Effector CD4-positive, alpha-beta T cell (primary cell): ENCODE data around the gene TMEM132C.

ENCODE experiments used
- DNase-seq: peaks from one replicate; pipeline ENCODE4 v3.0.0-alpha.2; 2020

The TMEM132C gene

DNA sequence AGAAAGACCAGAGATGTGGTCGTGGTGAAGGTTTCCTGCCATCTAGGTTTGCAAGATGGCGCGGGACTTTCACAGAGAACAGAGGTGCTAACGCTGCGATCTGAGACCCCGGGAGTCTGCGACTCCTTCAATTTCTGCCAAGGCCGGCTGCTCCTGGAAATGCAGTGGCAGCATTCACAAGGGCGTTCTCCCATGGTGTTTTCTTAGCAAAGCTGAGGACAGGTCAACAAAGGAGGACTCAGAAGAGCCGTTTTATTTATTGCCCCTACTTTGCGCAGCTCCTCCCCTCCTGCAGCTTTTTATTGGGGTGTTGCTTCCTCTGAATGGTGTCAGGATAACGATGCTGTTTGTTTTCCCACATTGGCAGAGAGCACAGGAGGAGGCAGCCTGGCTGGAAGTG is 86.3 kb downstream of the TMEM132C start:
- DNase-seq: no peak

- no peak for DNase-seq
Measured at GRCh38 chr12:128356547-128356946, 89.6 kb downstream of the TMEM132C start.

DNA sequence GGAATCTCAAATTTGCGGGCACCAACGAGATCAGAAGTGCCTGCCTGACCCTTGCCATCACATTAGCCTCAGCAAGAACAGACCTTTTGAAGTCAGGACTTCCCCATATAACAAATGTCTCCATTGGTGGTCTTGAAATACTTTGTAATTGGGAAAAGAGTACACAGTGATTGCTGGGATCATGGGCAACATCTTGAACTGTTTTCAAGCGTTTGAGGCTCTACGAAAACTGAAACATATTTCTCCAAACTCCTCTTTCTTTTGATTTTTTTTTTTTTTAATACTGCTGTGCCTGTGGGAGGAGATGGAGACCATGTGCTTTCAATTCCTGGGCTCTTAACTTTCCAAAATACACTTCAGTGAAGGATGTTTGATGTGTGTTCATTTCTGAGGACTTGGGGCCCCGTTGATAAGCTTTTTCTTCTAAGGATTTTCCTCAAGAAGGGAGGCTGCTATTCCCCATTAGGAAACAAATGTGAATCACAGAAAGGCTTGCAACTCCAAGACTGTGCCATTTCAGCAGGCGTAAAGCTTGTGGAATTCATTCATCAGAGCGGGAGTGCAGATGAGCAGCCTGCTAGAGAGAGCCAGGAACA is 94.5 kb downstream of the TMEM132C start:
- no peak for DNase-seq

- DNase-seq: no peak
Measured at GRCh38 chr12:128365032-128365431, 98.1 kb downstream of the TMEM132C start.

GRCh38 chr12:128365651-128366231 is 98.8 kb downstream of the TMEM132C start:
- DNase-seq: no peak

GRCh38 chr12:128367961-128368360 is 101.0 kb downstream of the TMEM132C start:
- DNase-seq: no peak

DNA sequence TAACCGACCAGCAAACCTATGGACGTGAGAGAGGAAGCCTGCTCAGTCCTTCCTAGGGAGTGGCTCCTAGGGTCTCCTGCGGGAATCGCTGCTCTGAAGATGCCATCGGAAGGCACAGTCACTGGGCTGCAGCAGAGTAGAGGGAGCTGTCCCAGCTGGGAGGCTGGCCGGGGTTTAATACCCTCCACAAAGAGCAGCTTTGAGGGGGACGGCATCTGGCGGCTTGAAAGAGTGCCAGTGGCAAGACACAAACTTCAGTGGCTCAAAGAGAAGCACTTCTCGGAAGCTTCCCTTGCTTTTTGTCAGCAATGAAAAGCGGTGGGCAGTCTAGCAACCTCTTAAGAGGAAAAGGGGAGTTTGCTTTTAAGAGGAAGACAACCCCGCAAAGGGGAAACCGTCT is 114.6 kb downstream of the TMEM132C start:
- DNase-seq: no peak

DNA sequence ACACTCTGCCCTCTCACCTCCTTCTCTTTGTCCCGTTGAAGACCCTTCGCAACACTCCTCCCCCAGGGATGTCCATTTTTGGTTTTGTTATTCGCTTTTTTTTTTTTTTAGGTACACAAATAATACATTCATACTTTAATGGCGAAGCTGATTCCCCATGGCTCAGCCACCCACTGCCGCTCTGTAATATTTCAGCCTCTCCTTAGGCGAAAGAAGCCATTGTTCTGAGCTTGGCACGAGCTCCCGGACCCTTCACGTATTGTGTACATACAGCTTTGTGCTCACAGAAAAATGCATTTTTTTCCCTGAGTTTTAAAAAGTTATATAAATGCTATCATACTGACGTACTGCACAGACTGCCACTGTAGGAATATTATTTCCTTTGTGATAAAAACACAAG is 115.0 kb downstream of the TMEM132C start:
- DNase-seq: no peak

GRCh38 chr12:128382946-128383345 is 116.0 kb downstream of the TMEM132C start:
- DNase-seq: no peak

- DNase-seq: no peak
Measured at GRCh38 chr12:128383357-128383937, 116.5 kb downstream of the TMEM132C start.

DNA sequence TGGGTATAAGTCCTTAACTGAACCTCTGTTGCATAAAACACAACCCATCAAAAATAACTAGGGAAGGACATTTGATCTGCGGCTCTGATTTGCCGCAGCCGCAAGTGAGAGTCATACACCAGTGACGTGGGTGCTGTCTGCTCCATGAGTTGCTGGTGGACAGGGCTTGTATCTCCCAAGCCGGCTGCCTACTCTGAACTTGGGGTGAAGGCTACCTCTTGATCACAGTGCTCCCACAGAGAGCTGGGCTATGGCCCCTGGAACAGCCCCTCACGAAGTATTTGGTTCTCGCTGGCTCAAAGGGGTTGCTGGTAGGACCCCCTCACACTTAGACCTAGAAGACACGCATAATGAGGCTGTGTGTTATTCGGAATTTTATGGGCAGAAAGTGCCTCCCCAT is 118.8 kb downstream of the TMEM132C start:
- DNase-seq: no peak

GRCh38 chr12:128387811-128388422 is 120.9 kb downstream of the TMEM132C start:
- DNase-seq: no peak

GRCh38 chr12:128388461-128389000 is 121.6 kb downstream of the TMEM132C start:
- DNase-seq: no peak

GRCh38 chr12:128393346-128393745 is 126.4 kb downstream of the TMEM132C start:
- DNase-seq: no peak

- DNase-seq: no peak
Measured at GRCh38 chr12:128394137-128394536, 127.2 kb downstream of the TMEM132C start.

GRCh38 chr12:128399253-128399652 is 132.3 kb downstream of the TMEM132C start:
- DNase-seq: no peak

GRCh38 chr12:128402486-128403243 is 135.7 kb downstream of the TMEM132C start:
- DNase-seq: no peak

DNA sequence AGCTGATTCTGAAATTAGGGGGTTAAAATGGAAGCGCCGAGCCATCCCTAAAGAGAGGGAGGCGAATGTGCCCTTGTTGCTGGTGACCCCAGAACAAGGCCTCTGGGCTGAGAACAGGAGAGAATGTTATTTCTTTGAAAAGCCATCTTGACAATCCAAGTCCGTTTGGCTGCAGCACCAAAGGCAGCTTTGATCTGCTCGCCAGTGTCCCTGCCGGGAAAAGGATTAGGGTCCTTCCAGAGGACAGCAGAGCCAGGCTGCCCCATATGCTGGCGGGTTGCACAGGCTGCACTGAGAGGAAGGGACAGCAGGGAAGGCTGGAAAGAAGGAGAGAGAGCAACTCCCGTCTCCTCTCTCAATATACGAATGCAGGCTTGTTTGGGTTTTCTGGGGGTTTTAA is 141.7 kb downstream of the TMEM132C start:
- no peak for DNase-seq

GRCh38 chr12:128415036-128415560 is 148.1 kb downstream of the TMEM132C start:
- no peak for DNase-seq

- DNase-seq: no peak
Measured at GRCh38 chr12:128418944-128419343, 152.0 kb downstream of the TMEM132C start.

- no peak for DNase-seq
Measured at GRCh38 chr12:128420163-128420562, 153.2 kb downstream of the TMEM132C start.

DNA sequence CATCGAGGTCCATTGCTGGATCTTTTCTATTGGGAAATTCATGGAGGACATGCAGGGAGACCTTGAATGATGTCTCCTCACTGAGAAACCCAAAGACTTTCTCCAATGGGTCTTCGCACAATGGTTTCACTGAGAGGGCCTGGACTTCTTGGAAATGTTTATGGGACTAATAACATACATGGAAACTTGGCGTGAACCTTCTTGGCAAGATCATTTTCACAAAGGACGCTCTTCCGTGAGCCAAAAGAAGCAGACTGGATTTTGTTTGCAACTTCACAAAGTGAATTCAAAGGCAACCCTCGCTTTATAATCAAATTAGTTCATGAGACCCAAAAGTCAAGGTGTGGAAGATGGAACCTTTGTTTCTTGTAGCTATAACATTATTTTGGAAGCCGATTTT is 154.4 kb downstream of the TMEM132C start:
- DNase-seq: no peak

GRCh38 chr12:128423205-128423604 is 156.2 kb downstream of the TMEM132C start:
- no peak for DNase-seq
